CD4-positive, alpha-beta T cell treated with Interleukin-6 for 4 hours (primary cell): ENCODE results near the gene MAP7D2.

Experiments used
- DNase-seq: peaks from one replicate; pipeline ENCODE4 v3.0.0-alpha.2; 2020; ENCODE audit warnings: mixed read lengths

The MAP7D2 gene

DNA sequence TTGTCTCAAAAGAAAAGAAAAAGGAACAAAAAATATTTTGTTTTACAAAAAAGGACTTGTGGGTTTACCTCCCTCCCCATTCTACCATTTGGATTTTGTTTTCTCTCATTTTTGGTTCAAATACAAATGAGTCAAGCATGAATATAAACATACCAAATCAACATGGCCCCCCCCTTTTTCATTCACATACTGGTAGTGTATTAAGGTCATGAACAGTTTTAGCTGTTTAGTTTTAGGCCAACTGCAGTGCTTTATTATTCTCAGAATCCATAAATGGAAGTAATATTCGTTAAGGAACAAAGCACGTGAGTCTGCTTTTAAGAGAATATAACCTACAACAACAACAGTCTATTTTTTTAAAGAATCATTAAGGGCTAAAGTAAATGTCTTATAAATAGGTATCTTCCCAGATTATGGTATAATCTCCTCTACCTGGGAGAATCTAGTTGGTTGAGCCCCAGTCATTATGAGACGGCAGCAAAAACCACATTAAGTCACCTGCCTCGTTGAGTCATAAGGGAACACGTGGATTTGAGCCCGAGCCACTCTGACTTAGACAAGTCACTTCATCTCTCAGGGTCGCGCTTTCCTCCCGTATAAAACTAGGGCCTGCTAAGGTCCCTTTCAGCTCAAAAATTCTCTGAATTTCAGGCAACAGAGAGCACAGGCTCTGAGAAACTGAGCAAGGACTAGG, 152.5 kb downstream of the MAP7D2 start:
- peak; percentile 18 for DNase-seq

DNA sequence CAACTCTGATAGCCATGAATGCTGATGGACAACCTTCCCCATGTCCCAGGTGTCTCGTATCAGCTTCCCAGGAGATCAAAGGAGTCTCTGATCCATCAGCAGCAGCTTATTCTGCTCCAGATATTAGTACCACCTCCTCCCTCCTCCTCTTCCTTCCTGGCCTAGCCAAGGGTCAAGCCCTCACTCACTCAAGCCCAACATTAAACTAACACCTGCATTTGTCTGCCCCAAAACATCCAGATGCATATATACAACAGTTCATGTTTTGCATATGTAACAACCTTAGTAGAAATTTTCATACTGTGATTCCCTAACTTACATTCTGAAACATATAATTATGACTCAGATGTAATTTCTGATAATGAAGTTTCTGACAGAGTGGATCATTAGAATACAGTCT, 155.8 kb downstream of the MAP7D2 start:
- no peak for DNase-seq

DNA sequence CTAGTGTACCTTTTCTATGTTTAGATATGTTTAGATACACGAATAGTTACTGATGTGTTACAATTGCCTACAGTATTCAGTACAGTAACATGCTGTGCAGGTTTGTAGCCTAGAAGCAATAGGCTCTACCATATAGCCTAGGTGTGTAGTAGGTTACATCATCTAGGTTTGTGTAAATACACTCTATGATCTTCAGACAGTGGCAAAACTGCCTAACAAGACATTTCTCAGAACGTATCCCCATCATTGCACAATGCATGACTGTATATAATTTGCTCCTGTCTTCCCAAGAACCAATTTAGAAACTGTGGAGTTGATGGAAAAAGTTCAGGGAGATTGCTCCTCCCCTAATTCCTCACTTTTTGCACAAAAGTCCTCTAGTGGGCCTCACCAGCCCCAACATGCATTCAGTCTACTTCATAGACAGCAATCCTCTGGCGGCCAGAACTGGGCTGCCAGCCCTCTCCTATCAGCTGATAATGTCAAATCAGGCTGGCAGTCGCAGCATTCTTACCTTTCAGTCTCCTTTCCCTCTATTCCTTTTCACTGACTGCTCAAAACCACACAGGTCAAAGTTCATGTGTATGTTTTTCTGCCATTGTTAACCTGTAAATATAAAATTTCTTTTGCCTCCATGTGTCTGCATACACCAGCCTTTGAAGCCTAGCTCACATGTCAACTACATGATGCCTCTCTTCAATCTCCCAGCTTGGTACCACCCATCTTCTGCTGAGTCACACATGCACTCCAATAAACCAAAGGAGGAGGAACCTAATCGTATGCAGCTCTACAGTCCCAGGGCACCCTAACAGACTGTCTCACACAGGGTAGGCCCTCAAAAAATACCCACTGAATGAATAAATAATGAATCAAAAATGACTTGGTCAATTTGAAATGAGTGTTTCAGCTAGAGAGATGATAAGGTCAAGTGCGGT, 157.9 kb downstream of the MAP7D2 start:
- no peak for DNase-seq

DNA sequence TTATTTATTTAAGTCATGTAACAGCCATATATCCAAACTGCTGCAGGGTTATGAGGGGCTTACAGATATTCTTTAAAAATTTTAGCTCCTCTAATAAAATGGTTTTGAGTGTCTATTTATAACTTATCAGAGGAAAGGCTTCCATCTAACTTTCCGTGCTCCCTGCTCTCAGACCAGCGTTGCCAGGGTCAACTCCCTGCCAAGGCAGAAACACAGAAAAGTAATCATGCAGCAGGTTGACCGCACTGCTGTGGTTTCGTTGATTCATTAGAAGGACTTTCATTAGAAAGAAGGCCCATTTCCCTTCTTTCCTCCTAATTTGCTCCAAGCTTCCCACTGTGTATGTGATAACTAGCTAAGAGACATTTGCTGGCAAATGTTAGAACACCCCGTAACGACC, 159.8 kb downstream of the MAP7D2 start:
- no peak for DNase-seq
